Trophoblast cell (in vitro differentiated cells and primary cell): ENCODE results near the gene VPS13C.
A peak's percentile ranks its signal among the peaks of the same experiment; 100 is the strongest.

Experiments
- DNase-seq, 2 donors: peaks; one replicate each; pipeline ENCODE4 v3.0.0-alpha.2; 2016
- H2AFZ ChIP-seq: 2 replicates; pipeline ENCODE4 v1.6.1; 2013; ENCODE audit warnings: low read length, moderate library complexity, mild to moderate bottlenecking; ENCODE audit not compliant: insufficient read depth, poor library complexity
- H2AK5ac ChIP-seq: 2 replicates; pipeline ENCODE4 v1.6.1; 2013; ENCODE audit warnings: mild to moderate bottlenecking, low read length
- H2BK120ac ChIP-seq: 2 replicates; pipeline ENCODE4 v1.6.1; 2013; ENCODE audit warnings: low read length, mild to moderate bottlenecking, moderate library complexity; ENCODE audit not compliant: insufficient read depth, poor library complexity
- H2BK12ac ChIP-seq: 2 replicates; pipeline ENCODE4 v1.6.1; 2013; ENCODE audit warnings: mild to moderate bottlenecking, low read length, moderate library complexity
- H2BK5ac ChIP-seq: 2 replicates; pipeline ENCODE4 v1.6.1; 2013; ENCODE audit warnings: low read length, low read depth, moderate library complexity, mild to moderate bottlenecking; ENCODE audit not compliant: poor library complexity
- H3K14ac ChIP-seq: 2 replicates; pipeline ENCODE4 v1.6.1; 2013; ENCODE audit warnings: mild to moderate bottlenecking, low read length
- H3K18ac ChIP-seq: 2 replicates; pipeline ENCODE4 v1.6.1; 2013; ENCODE audit warnings: mild to moderate bottlenecking, low read length
- H3K23ac ChIP-seq: 2 replicates; pipeline ENCODE4 v1.6.1; 2013; ENCODE audit warnings: low read length
- H3K27ac ChIP-seq: 2 replicates; pipeline ENCODE4 v1.5.1; 2013; ENCODE audit warnings: low read depth, mild to moderate bottlenecking, inconsistent platforms, low read length, moderate library complexity
- H3K27me3 ChIP-seq: 2 replicates; pipeline ENCODE4 v1.6.1; 2013; ENCODE audit warnings: inconsistent platforms, mild to moderate bottlenecking, low read length, moderate library complexity; ENCODE audit not compliant: insufficient read depth
- H3K36me3 ChIP-seq, 2 experiments: 1 replicate in 1 of 2; 2 replicates in 1 of 2; pipeline ENCODE4 v1.6.1; 2013; ENCODE audit warnings: low read length in 2 of 2, mild to moderate bottlenecking in 2 of 2, moderate library complexity in 1 of 2; ENCODE audit not compliant: insufficient read depth in 2 of 2, control insufficient read depth in 1 of 2
- H3K4ac ChIP-seq: 2 replicates; pipeline ENCODE4 v1.6.1; 2013; ENCODE audit warnings: low read depth, mild to moderate bottlenecking, low read length, moderate library complexity
- H3K4me1 ChIP-seq, 2 experiments: 1 replicate in 1 of 2; 2 replicates in 1 of 2; pipeline ENCODE4 v1.6.1; 2013; ENCODE audit warnings: low read length in 2 of 2, mild to moderate bottlenecking in 2 of 2, moderate library complexity in 1 of 2; ENCODE audit not compliant: insufficient read depth in 2 of 2, control insufficient read depth in 1 of 2
- H3K4me2 ChIP-seq: 2 replicates; pipeline ENCODE4 v1.6.1; 2013; ENCODE audit warnings: inconsistent platforms, mild to moderate bottlenecking, low read length, moderate library complexity
- H3K4me3 ChIP-seq: 2 replicates; pipeline ENCODE4 v1.5.1; 2013; ENCODE audit warnings: mild to moderate bottlenecking, low read depth, low read length, inconsistent platforms
- H3K79me1 ChIP-seq: one replicate; pipeline ENCODE4 v1.6.1; 2013; ENCODE audit warnings: low read length
- H3K79me2 ChIP-seq: 2 replicates; pipeline ENCODE4 v1.6.1; 2013; ENCODE audit warnings: low read length, mild to moderate bottlenecking; ENCODE audit not compliant: control insufficient read depth, insufficient read depth, poor library complexity
- H3K9ac ChIP-seq: 2 replicates; pipeline ENCODE4 v1.6.1; 2013; ENCODE audit warnings: mild to moderate bottlenecking, low read length
- H3K9me3 ChIP-seq: 2 replicates; pipeline ENCODE4 v1.6.1; 2013; ENCODE audit warnings: low read depth, mild to moderate bottlenecking, control low read depth, inconsistent platforms, low read length; ENCODE audit not compliant: insufficient read depth
- H4K12ac ChIP-seq: 2 replicates; pipeline ENCODE4 v1.6.1; 2013; ENCODE audit warnings: low read depth, mild to moderate bottlenecking, low read length, moderate library complexity
- H4K8ac ChIP-seq: 2 replicates; pipeline ENCODE4 v1.6.1; 2013; ENCODE audit warnings: low read depth, mild to moderate bottlenecking, low read length, moderate library complexity
- H4K91ac ChIP-seq: one replicate; pipeline ENCODE4 v1.6.1; 2013; ENCODE audit warnings: low read depth, mild to moderate bottlenecking, low read length, moderate library complexity
- WGBS: extraction: QIAGEN DNeasy Blood & Tissue Kit; methylation state at CpG from one replicate; pipeline ENCODE4 v1.1.7; 2013; ENCODE audit warnings: missing lambda C conversion rate; ENCODE audit not compliant: insufficient read length, insufficient coverage; ENCODE audit errors: extremely low coverage; 5-methylcytosine and 5-hydroxymethylcytosine counted together

Gene VPS13C

GRCh38 chr15:62104401-62104800 lies 44.2 kb upstream of the VPS13C start:
- Histone ChIP-seq H3K27me3 (no peaks in the 10 kb centered on the region), H2AFZ (no peak overlapping the region), H2BK5ac (no peak overlapping the region), H4K12ac (no peak overlapping the region), H2AK5ac (no peak overlapping the region), H3K27ac (no peak overlapping the region), H3K9ac (no peak overlapping the region), H2BK12ac (no peak overlapping the region), H2BK120ac (no peak overlapping the region), H4K91ac (no peak overlapping the region), H3K4ac (no peak overlapping the region), H3K79me1 (no peaks in the 10 kb centered on the region), H3K9me3 (no peaks in the 10 kb centered on the region), H3K36me3 (no peaks in the 10 kb centered on the region), H3K79me2 (no peaks in the 10 kb centered on the region), H3K23ac (no peak overlapping the region), H3K4me3 (no peak overlapping the region), H3K4me2 (no peak overlapping the region), H3K18ac (no peak overlapping the region), H3K14ac (no peak overlapping the region), H3K4me1 (peaks cover 0 to 2% of the 10 kb centered on the region in 2 experiments), H4K8ac (no peak overlapping the region)
- no peak for DNase-seq
- no CpG with 5 or more reads among the region's 3 CpGs for WGBS

- Histone ChIP-seq H4K12ac (no peak overlapping the region), H3K4me2 (no peak overlapping the region), H4K8ac (no peak overlapping the region), H3K14ac (no peak overlapping the region), H2BK120ac (no peak overlapping the region), H3K23ac (no peak overlapping the region), H3K79me1 (no peaks in the 10 kb centered on the region), H3K4me1 (peaks cover 0 to 2% of the 10 kb centered on the region in 2 experiments), H3K27me3 (no peaks in the 10 kb centered on the region), H3K18ac (no peak overlapping the region), H2BK12ac (no peak overlapping the region), H4K91ac (no peak overlapping the region), H3K4me3 (no peak overlapping the region), H2BK5ac (no peak overlapping the region), H2AK5ac (no peak overlapping the region), H3K4ac (no peak overlapping the region), H3K27ac (no peak overlapping the region), H2AFZ (no peak overlapping the region), H3K36me3 (no peaks in the 10 kb centered on the region), H3K9me3 (no peaks in the 10 kb centered on the region), H3K9ac (no peak overlapping the region), H3K79me2 (no peaks in the 10 kb centered on the region)
- no peak for DNase-seq
- no CpG with 5 or more reads among the region's 7 CpGs for WGBS
Observed at GRCh38 chr15:62103431-62103830, 43.2 kb upstream of the VPS13C start.

- Histone ChIP-seq H3K27ac (no peak overlapping the region), H3K27me3 (no peaks in the 10 kb centered on the region), H4K91ac (no peak overlapping the region), H2BK12ac (no peak overlapping the region), H3K4ac (no peak overlapping the region), H3K79me1 (no peaks in the 10 kb centered on the region), H3K9me3 (no peaks in the 10 kb centered on the region), H3K4me3 (no peak overlapping the region), H3K9ac (no peak overlapping the region), H3K79me2 (no peaks in the 10 kb centered on the region), H3K14ac (no peak overlapping the region), H2AFZ (no peak overlapping the region), H2BK120ac (no peak overlapping the region), H3K18ac (no peak overlapping the region), H4K12ac (no peak overlapping the region), H2BK5ac (no peak overlapping the region), H3K4me2 (no peak overlapping the region), H2AK5ac (no peak overlapping the region), H3K36me3 (no peaks in the 10 kb centered on the region), H3K4me1 (no peaks in the 10 kb centered on the region), H3K23ac (no peak overlapping the region), H4K8ac (no peak overlapping the region)
- WGBS, result no CpG with 5 or more reads among the region's 7 CpGs
- DNase-seq, result peak in 1 of 2 donors; percentile 12
Observed at GRCh38 chr15:62099094-62099601, 38.9 kb upstream of the VPS13C start.

GRCh38 chr15:62094388-62094787 lies 34.1 kb upstream of the VPS13C start:
- no peaks in the 10 kb centered on the region for H3K9me3 ChIP-seq
- H3K79me2 ChIP-seq, result no peaks in the 10 kb centered on the region
- peak overlapping the region; percentile 77 for H4K8ac ChIP-seq
- H4K91ac ChIP-seq, result no peak overlapping the region
- H2BK5ac ChIP-seq, result no peak overlapping the region
- H3K14ac ChIP-seq, result no peak overlapping the region
- no peak for DNase-seq
- H3K4me3 ChIP-seq, result no peak overlapping the region
- no peak overlapping the region for H2AK5ac ChIP-seq
- no peak overlapping the region for H3K4me2 ChIP-seq
- H3K79me1 ChIP-seq, result no peaks in the 10 kb centered on the region
- H3K9ac ChIP-seq, result no peak overlapping the region
- H3K27me3 ChIP-seq, result no peaks in the 10 kb centered on the region
- H4K12ac ChIP-seq, result no peak overlapping the region
- H3K27ac ChIP-seq, result no peak overlapping the region
- no peak overlapping the region for H3K23ac ChIP-seq
- H3K36me3 ChIP-seq, result no peaks in the 10 kb centered on the region
- H3K4ac ChIP-seq, result no peak overlapping the region
- no peak overlapping the region for H2BK120ac ChIP-seq
- no peak overlapping the region for H3K18ac ChIP-seq
- no peak overlapping the region for H2AFZ ChIP-seq
- no peaks in the 10 kb centered on the region for H3K4me1 ChIP-seq
- H2BK12ac ChIP-seq, result no peak overlapping the region
- WGBS, result no CpG with 5 or more reads among the region's 7 CpGs
